Peyer's patch (tissue), 4 donors: ENCODE data around the gene S100A12.

Experiments used
- POLR2A ChIP-seq, 2 donors: fragments of 450-650 bp; IDR thresholded peaks; one replicate each; pipeline ENCODE4 v1.5.1; 2017; ENCODE audit warnings: antibody characterized with exemption in 2 of 2, mild to moderate bottlenecking in 2 of 2, moderate library complexity in 2 of 2
- TF ChIP-seq, protein P1 (sequence below), 6 experiments: fragments of 450-650 bp in 4 of 6; fragments of 200-600 bp in 2 of 6; sonication (generic) in 1 of 6; IDR thresholded peaks; one replicate each; pipeline ENCODE4 v1.5.1; 2017 to 2019; ENCODE audit warnings: antibody characterized with exemption in 6 of 6, mild to moderate bottlenecking in 3 of 6, moderate library complexity in 1 of 6

DNA sequence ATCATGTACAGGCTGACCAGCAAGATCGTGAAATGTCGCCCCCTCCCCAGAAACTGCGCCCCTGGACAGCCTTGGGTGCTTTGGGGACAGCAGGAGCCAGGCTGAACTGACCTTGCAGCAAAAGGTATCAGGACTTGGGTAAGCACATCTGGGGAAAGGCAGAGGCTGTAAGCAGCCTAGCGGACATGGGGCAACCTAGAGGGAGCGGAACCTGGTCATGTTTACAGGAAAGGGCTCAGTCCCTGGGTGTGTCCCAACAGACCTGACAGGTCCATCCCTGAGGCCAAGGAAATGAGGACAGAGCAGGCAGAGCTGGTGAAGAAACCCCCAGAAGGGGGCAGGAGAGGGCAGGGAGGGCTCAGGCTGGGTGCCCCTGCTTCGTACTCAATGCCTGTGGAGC, 18.5 kb upstream of the S100A12 start:
- TF ChIP-seq, protein P1, sequence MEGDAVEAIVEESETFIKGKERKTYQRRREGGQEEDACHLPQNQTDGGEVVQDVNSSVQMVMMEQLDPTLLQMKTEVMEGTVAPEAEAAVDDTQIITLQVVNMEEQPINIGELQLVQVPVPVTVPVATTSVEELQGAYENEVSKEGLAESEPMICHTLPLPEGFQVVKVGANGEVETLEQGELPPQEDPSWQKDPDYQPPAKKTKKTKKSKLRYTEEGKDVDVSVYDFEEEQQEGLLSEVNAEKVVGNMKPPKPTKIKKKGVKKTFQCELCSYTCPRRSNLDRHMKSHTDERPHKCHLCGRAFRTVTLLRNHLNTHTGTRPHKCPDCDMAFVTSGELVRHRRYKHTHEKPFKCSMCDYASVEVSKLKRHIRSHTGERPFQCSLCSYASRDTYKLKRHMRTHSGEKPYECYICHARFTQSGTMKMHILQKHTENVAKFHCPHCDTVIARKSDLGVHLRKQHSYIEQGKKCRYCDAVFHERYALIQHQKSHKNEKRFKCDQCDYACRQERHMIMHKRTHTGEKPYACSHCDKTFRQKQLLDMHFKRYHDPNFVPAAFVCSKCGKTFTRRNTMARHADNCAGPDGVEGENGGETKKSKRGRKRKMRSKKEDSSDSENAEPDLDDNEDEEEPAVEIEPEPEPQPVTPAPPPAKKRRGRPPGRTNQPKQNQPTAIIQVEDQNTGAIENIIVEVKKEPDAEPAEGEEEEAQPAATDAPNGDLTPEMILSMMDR (IDR thresholded peaks at IDR 0.05): no peak
- no peak for TF ChIP-seq POLR2A (IDR thresholded peaks at IDR 0.05)
